Hepatocyte (in vitro differentiated cells): ENCODE results near the gene UTP25.

Experiments
- EZH2 ChIP-seq: fragments of 200-600 bp; sonication (generic); IDR thresholded peaks from 2 replicates; pipeline ENCODE4 v1.6.1; 2016; ENCODE audit warnings: antibody characterized with exemption, mild to moderate bottlenecking, borderline replicate concordance
- TF ChIP-seq, protein P1 (sequence below): fragments of 200-600 bp; sonication (generic); IDR thresholded peaks from 2 replicates; pipeline ENCODE4 v1.5.1; 2016; ENCODE audit warnings: antibody characterized with exemption, mild to moderate bottlenecking; ENCODE audit not compliant: poor library complexity

DNA sequence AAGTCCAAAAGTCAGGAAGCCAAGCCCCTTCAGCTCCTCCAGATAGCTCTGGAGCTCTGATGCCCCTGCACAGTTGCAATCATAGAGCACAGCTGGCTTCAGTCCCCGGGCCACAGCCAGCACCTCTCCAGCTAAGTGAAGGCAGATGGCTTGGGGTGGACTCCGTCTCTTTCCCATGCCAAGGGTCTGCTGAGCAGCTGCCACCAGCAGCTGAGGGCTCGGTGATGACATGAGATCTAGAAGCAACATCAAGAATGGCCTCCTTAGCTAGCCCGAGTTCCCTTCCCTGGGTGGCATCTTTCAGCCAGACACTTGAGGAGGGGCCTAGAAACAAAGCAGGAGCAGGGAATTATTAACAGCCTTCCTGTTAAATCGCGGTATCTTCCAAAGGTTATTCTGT lies 44.4 kb upstream of the UTP25 start:
- no peak for TF ChIP-seq EZH2
- TF ChIP-seq, protein P1, sequence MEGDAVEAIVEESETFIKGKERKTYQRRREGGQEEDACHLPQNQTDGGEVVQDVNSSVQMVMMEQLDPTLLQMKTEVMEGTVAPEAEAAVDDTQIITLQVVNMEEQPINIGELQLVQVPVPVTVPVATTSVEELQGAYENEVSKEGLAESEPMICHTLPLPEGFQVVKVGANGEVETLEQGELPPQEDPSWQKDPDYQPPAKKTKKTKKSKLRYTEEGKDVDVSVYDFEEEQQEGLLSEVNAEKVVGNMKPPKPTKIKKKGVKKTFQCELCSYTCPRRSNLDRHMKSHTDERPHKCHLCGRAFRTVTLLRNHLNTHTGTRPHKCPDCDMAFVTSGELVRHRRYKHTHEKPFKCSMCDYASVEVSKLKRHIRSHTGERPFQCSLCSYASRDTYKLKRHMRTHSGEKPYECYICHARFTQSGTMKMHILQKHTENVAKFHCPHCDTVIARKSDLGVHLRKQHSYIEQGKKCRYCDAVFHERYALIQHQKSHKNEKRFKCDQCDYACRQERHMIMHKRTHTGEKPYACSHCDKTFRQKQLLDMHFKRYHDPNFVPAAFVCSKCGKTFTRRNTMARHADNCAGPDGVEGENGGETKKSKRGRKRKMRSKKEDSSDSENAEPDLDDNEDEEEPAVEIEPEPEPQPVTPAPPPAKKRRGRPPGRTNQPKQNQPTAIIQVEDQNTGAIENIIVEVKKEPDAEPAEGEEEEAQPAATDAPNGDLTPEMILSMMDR, result no peak
